Right forelimb (tissue), 1 donor: ENCODE results near the gene TENT4B.
"Not testable (repeated sequence)": the region's sequence is repeated elsewhere in the genome, so short reads cannot be mapped to it uniquely, and the experiment has no call there.

Source experiments
- DNase-seq: peaks from one replicate; pipeline ENCODE4 v3.0.0-alpha.2; 2018

The TENT4B gene

DNA sequence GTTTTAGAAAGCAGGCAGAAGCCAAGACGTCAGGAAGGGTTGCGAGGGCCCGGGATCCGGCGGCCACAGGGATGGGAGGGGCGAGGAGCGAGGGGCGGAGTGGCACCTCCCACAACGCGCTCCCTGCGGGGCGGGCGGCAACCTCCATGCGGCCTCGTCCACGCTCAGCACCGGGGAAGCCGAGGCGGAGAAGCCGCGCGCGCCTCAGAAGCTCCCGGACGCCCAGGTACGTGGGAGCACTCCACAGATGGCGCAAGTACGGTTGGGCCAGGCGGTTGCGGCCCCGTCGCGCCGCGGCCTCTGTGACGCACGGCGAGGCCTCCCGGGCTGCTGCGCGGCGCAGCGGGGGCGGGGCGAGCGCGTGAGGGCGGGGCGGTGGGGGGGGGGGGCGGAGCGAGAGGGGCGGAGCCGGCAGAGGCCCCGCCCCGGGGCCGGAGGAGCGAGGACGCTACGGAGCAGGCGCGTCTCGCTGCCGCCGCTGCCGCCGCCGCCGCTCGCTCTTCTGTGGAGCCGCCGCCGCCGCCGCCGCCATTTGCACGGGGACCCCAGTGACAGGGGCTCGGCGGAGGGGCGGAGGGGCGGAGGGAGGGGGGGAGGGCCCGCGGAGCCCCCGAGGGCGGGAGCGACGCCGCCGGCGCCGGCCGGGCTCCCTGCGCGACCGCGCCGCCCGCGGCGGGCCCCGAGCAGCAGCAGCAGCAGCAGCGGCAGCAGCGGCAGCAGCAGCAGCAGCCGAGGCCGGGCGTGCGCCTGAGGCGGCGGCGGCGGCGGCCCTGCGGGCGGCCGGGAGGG is at the start of gene TENT4B:
Gene TENT4B, plus strand, starts transcription at position 500 of the 789 bp plus-strand sequence. CDS start 316 bp downstream, outside the sequence.
- DNase-seq, result peak; percentile 93

DNA sequence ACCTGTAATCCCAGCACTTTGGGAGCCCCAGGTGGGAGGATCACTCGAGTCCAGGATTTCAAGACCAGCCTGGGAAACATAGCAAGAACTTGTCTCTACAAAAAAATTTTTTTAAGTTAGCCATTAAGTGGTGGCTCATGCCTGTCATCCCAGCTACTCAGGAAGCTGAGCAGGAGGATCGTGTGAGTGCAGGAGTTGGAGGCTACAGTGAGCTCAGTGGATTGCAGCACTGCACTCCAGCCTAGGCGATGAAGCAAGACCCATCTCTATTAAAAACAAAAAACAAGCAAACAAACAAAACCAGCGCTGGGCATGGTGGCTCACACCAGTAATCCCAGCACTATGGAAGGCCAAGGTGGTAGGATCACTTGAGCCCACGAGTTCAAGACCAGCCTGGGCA is 49.3 kb upstream of the TENT4B start:
- DNase-seq, result no peak

DNA sequence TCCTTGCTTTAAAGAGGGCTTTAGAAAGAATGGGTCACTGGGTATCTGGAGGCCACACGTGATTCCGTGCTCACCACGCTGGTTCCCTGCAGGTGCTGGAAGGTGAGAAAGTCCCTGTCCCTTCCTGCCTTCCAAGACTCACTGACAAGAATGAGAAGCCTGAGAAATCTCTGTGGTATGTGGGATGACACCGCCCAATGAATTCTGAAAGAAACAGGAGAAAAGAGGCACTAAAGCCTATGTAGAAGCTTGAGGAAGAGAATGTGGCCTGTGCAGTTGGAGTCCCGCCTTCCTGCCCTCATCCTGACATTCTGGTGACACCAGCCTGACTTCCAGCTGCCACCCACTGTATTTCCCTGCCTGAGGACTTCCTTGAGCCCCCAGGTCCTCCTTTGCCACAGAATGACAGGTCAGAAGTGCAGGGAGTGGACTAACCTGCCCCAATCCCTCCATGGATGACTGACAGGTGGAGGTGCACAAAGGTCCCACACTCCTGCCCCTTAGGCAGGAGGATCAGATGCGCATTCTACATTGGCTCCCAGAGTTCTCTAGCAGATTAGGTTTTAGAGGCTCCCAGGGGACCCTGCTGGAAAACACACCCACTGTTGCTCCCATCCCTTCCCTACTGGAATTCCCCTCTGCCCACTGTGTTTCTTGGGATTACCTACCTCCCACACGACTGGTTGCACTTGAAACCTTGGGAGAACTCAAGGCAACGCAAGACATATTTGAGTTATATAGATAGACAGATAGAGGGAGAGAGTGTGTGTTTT is 38.6 kb upstream of the TENT4B start:
- no peak for DNase-seq

DNA sequence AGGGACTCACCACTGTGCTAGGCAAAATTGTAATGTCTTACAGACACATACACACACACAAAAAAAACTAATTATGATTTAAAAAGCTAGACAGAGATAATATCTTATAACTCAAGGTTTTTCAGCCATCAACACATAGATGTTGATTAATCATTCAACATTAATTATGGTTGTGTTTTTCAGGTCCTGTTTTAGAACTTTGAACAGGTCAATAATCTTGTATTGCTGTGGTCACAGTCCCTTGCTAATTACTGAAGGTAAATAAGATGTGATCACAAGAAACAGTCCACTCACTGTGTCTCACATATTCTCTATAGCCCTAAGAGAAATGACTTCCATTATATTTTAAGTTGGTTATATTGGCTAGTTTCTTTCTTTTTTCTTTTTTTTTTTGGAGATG is 32.4 kb upstream of the TENT4B start:
- DNase-seq, result no peak

DNA sequence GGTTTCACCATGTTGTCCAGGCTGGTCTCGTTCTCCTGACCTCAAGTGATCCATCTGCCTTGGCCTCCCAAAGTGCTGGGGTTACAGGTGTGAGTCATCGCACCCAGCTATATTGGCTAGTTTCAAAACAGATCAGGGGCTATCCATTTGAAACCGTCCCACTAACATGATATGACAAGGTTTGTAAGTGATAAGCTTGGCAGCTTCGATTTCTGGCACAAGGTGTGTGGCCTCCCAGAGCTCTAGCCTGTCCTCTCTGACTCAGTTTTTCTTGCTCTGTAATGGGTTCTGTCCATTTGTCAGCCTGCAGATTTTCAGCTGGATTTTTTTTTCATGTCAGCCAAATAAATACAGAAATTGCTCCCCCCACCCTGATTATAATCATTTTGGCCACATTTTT is 31.8 kb upstream of the TENT4B start:
- no peak for DNase-seq

DNA sequence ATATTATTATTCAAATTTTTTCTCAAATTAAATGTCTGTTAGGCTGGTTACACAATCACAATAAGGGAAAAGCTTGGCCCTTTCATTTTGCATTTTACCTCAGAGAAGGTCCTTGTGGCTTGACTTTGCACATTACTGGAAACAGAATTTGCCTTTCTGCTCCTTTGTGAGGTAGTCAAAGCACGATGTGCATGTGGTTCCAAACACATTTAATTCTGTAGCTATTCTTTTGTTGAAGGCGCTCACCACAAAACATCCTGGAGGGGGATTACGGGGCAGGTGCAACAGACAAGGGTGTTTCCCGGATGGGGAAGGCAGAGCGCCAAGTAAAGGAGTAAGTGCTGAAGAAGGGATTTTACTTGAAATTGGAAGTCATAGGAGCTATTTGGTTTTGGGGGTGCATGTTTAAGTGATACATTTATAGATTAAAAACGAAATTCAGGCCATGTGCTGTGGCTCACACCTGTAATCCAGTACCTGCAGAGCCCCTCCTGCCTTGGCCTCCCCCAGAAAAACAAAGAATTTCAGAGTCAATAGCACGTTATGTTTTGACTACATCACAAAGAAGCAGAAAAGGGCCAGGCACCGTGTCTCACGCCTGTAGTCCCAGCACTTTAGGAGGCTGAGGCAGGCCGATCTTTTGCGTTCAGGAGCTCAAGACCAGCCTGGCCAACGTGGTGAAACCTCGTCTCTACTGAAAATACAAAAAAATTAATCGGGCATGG is 31.2 kb upstream of the TENT4B start:
- DNase-seq, result no peak

DNA sequence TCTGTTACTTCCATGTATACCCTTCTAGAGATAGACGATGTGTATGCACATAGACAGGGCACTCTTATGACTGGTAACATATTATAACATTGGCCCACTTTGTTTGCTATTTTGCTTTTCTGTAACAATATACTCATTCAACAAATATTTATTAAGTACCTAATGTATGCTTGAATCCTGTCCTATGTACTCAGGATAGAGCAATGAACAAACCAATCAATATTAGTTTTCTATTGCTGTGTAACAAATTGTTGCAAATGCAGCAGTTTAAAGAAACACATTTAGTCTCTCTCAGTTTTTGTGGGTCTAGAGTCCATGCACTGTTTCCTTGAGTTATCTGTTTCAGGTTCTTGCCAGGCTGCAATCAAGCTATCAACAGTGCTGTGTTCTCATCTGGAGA is 29.7 kb upstream of the TENT4B start:
- DNase-seq, result no peak

DNA sequence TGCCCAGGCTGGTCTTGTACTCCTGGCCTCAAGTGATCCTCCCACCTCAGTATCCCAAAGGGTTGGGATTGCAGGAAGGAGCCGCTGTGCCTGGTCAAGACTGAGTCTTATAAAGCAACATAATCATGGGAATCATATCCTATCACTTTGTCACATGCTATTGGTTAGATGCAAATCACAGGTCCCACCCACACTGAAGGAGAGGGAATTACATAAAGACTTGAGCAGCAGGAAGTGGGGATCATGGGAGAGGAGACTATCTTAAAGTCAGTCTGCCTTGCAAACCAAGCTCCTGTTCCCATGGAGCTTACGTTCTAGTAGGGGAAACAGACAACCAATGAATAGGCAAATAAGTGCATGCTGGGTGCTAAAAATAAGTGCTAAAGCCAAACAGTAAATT is 28.3 kb upstream of the TENT4B start:
- no peak for DNase-seq

DNA sequence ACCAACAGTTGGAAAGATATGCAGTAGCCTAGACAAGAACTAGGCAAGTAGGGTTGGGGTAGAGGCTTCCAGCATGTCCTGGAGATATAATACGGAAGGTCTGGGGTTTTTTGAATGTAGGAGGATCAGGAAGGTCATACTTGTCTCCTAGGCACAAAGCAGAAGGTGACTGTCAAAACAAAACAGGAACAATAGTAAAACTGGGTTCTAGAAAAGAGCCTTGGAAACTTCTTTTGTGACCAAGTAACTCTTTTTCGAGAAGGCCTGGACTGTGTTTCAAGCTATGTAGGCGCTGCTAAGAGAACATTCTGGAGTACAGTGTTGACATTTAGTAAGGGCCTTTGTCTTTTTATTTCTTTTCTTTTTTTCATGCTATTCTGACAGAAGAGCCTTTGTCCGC is 26.9 kb upstream of the TENT4B start:
- DNase-seq, result no peak

DNA sequence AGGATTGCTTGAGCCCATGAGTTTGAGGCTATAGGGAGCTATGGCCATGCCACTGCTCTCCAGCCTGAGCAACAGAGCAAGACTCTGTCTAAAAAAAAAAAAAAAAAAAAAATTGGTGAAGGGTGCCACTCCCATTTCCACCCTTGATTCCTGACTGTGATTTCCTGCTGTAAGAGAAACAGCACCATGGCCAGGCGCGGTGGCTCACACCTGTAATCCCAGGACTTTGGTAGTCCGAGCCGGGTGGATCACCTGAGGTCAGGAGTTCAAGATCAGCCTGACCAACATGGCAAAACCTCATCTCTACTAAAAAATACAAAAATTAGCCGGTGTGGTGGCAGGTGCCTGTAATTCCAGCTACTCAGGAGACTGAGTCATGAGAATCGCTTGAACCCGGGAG is 20.5 kb upstream of the TENT4B start:
- not testable (repeated sequence) for DNase-seq

DNA sequence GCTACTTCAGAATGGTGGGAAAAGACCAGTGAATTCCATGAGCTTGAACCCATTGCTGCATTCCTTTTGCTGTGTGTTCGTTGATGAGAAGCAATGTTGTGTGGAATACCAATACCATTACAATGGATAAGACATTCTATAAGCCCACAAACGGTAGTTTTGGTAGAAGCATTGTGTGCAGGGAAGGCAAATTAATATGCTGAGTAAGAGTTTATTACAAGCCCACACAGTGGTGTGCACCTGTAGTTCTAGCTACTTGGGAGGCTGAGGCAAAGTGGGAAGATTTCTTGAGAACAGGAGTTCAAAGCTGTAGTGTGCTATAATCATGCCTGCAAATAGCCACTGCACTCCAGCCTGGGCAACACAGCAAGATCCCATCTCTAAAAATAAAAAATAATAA is 19.9 kb upstream of the TENT4B start:
- no peak for DNase-seq

DNA sequence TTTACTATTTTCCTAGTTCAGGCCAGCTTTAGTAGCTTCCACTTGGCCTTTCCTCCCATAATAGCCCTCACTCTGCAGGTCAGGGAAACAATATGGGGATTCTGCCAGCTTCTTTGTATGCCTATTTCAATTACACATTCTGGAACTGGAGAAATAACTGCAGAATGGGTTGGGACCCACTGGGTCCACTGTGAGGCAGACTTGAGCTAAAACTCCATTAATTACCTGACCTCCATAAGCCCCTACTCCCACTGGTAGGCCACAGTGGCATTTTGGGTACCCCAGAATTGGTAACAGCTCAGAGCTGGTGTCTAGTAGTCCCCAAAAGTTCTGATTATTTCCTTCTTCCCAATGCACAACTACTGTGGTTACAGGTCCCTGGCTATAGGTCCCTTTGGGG is 16.7 kb upstream of the TENT4B start:
- DNase-seq, result no peak

DNA sequence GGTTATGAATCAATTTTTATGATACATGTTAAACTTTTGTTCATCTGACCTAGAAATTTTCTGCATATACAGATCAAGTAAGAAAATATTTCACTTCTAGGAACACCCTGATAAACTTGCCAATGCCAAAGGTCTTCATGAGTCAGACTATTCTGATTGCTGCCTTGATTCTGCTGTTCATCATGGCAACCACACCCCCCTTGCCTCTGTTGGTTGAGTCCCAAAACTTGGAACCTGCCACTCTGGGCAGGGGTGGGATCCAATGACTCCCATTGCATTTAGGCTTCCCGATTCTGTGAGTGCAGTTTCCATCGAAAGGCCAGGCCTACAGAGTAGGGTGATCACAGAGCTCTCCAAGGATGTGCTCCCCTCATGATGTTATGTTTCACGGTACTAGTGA is 15.8 kb upstream of the TENT4B start:
- no peak for DNase-seq

DNA sequence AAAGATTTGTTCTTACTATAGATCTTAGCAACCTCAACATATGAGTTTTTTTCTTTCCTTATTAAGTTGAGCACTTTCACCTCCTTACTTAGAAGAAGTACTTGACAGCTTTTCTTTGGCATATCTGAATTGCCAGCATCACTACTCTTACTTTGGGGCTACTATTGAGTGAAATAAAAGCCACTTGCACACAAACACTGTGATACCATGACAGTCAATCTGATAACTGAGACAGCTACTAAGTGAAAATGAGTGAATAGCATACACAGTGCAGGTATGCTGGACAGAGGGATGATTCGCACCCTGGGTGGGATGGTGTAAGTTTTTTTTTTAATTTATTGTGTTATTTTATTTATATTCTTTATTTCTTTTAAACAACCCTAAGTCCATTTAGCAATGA is 13.5 kb upstream of the TENT4B start:
- DNase-seq, result no peak

DNA sequence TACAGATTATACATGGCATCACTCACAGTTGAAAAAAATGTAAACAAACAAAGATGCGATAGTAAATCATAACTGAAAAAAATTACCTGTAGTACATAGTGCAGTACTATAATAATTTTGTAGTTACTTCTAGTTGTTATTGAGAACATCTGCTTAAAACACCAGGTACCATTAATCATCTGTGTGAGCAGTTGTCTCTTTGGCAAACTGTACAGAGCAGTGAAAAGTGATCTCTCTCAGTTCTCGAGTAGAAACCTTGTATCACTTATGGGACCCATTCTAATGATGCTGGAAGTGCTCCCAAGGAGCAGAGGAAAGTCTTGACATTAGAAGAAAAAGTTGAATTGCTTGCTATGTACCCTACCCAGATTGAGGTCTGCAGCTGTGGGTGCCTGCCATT is 8.9 kb upstream of the TENT4B start:
- DNase-seq, result no peak

DNA sequence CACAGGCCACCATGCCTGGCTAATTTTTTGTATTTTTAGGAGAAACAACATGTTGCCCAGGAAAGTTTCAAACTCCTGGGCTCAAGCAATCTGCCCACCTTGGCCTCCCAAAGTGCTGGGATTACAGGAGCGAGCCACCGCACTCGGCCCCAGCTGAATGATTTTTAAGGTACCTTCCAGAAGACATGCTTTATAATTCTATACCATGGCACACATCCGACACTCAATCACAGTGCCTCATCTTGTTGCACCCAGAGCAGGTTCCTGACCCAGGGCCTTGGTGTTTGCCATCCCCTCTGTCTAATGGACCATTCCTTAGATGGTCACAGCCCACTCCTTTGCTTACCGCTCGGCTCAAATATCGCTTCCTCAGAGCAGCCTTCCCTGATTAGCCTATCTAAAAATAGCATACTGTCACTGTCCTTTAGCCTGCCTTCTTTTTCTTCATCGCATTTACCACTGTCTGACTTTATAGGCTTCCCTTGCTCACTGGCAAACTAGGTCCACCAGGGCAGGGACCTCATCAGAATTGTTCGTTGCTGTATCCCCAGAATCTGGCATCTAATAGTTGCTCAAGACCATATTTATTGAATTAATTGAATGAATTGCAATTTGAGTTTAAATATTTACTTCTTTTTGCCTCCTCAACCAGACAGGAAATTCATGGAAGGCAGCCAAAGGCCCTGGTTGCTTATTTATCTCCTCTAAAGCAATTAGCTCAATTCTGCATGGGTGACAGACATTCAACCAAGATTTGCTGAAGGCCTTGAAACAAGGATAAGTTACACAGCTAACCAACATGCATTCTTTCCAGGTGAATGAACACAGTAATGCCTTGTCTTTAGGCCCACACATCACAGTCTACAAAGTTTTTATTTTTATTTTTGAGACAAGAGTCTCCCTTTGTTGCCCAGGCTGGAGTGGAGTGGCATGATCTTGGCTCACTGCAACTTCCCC is 6.3 kb upstream of the TENT4B start:
- no peak for DNase-seq

DNA sequence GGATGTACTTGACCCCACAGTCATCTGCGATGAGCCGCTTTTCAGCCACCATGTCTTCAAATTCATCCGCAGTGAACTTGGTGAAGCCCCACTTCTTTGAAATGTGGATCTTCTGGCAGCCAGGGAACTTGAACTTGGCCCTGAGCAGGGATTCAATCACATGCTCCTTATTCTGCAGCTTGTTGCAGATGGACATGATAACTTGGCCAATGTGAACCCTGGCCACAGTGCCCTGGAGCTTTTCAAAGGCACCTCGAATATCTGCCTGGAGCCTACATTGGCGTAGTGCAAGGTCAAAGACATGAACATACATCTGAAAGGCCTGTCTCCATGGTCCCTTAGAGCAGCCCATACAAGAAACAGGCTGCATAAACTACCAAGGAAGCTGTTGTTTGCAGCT is 1.8 kb upstream of the TENT4B start:
- no peak for DNase-seq

DNA sequence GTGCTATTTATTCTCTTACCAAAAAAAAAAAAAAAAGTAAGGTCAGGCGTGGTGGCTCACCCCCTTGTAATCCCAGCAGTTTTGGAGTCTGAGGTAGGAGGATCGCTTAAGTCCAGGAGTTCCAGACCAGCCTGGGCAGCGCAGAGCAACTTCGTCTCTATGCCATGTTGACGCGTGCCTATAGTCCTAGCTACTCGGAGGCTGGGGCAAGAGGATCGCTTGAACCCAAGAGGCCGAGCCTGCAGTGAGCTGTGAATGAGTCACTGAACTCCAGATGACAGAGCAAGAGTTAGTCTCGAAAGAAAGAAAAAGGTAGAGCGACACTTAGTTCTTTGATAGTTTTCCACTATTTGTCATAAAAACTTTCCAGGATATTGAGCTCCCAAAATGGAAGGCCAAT is 1.4 kb upstream of the TENT4B start:
- no peak for DNase-seq

DNA sequence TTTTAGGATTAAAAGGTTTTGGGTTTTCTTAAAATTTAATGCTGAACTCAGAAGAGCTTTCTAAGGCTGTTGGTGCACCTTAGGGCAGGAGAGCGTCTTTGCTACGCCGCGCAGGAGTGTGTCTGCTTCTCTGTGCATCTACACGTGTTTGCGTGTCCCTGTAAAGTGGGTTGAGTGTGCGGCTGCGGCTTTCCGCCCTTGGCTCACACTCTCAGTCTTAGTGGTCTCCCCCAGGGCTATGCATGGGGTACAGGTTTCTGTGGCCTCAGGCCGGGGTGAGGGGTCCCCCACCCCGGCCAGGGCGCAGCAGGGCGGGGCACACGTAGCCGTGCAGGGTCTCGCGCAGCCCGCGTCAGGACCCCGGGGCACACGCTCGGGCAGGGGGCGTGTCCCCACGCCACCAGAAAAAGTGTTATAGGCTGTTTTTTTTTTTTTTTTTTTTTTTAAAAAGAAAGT is 727 bp upstream of the TENT4B start:
- DNase-seq, result no peak

DNA sequence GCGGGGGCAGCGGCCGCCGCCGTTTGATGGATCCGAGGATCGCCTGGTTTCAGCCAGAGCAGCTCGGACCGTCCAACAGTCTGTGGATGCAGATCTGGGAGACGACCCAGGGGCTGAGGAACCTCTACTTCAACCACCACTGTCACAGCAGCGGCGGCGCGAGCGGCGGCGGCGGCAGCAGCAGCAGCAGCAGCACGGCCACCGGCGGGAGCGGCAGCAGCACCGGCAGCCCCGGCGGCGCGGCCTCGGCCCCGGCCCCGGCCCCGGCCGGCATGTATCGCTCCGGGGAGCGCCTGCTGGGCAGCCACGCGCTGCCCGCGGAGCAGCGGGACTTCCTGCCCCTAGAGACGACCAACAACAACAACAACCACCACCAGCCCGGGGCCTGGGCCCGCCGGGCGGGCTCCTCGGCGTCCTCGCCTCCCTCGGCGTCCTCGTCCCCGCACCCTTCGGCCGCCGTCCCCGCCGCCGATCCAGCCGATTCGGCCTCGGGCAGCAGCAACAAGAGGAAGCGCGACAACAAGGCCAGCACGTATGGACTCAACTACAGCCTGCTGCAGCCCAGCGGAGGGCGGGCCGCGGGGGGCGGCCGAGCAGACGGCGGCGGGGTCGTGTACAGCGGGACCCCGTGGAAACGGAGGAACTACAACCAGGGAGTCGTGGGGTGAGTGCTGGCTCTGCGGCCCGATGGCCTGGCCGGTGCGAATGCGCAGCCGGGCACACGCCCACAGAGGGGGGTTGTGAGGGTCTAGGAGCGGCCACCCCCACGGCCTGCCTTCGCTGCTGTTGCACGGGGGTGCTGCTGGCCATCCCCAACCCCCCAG is 702 bp downstream of the TENT4B start:
- DNase-seq, result peak; percentile 55

DNA sequence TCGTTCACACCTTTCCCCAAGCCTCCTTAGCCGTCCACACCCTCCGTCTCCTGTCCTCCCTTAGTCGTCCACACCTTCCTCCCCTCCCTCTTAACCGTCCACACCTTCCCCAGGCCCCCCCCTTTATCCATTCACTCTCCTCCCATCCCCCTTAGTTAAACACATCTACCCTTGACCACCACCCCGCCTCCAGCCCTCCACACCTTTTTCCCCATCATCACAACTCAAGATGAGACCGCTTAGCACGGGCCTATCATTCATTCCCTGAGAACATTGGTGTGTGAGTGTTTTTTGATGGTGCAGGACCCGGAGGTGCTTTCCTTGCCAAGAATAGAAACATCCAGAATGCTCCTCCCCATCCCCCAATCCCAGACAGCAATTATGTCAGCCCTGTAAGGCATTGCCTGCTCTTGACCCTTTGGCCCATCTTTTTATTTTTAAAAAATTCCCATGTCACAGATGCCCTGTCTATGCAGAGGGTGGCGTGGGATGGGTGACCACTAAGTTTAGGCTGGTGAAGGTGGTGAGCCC is 1.4 kb downstream of the TENT4B start:
- DNase-seq, result no peak
